Measurements from ENCODE around the gene SPATS2L. TPM values are rescaled to one million over a fixed set of nuclear protein-coding genes. Genes with fewer than 3 reads are reported as not detected.
A peak's percentile ranks its signal among the peaks of the same experiment; 100 is the strongest.

SPATS2L gene
- total and polyA plus RNA-seq, 2 of the 13 experiments (the other 11 are each of a cell fraction or from before 2014, with no cell fraction given): 154 to 212 TPM

GRCh38 chr2:200306196-200306930 is at the start of gene SPATS2L (continued):
- TF ChIP-seq AKNA (CRISPR knock-in tag; IDR thresholded peaks at IDR 0.05; ENCODE audit: borderline replicate concordance) (no peak), RERE (CRISPR knock-in tag; IDR thresholded peaks at IDR 0.05; ENCODE audit: low read depth) (peak; percentile 74), THAP8 (CRISPR knock-in tag; IDR thresholded peaks at IDR 0.05; ENCODE audit: borderline replicate concordance) (no peak), AFF4 (CRISPR knock-in tag; IDR thresholded peaks at IDR 0.05) (peak; percentile 95), ZNF225 (CRISPR knock-in tag; IDR thresholded peaks at IDR 0.05) (no peak), ZNF33B (CRISPR knock-in tag; IDR thresholded peaks at IDR 0.05) (no peak), TAF15 (IDR thresholded peaks at IDR 0.05; ENCODE audit: low read depth, low read length, poor library complexity, severe bottlenecking) (peak; percentile 90), SRY (CRISPR knock-in tag; IDR thresholded peaks at IDR 0.05) (peak; percentile 70), ZC3H4 (CRISPR knock-in tag; IDR thresholded peaks at IDR 0.05; ENCODE audit: borderline replicate concordance) (peak; percentile 83; the same call in 1 of the 2 replicates), FOXP4 (CRISPR knock-in tag; IDR thresholded peaks at IDR 0.05) (no peak)
